ENCODE data around the gene UQCC5.

Gene UQCC5

GRCh38 chr3:52504977-52505376 lies 31.4 kb upstream of the UQCC5 start:
- DNase-seq = no peak

DNA sequence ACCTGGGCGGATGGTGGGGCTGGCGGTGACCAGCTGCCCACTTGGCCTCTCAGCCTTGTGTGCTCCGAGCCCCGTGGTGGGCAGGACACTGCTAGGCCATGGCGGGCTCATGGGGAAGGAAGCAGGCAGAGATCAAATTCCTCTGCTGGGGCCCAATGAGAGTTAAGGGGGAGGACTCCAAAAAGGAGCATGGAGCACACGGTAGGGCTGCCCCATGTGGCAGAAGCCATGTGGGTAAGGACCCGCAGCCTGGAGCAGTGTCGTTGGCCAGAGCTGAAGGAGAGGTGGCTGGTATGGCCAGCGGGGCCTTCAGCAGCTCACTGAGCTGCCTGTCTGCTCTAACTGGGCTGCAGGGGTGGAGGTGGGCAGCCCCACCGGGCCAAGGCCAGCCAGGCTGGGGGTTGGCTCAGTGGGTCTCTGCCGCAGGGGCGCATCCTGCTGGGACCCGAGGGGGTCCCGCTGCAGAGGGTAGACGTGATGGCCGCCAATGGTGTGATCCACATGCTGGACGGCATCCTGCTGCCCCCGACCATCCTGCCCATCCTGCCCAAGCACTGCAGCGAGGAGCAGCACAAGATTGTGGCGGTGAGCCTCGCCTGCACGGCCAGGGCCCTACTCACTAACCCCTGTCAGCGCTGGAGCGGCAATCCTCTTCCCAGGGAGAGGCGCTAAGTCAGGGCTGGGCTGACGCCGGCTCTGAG lies 30.0 kb upstream of the UQCC5 start:
- DNase-seq = no peak

DNA sequence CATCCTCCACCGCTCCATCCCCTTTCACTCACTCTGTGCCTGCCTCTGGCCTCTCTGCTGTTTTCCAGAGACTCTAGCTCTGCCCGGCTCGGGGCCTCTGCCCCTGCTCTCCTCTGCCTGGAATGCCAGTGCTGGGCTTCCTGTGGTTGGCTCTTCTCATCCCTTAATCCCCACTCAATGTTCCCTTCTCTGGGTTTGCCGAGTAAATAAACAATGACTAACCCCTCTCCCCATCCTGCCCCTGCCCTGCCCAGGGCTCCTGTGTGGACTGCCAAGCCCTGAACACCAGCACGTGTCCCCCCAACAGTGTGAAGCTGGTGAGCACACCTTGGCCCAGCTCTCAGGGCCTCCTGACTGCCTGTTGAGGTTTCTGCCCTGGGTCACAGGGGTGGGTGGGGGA lies 29.0 kb upstream of the UQCC5 start:
- DNase-seq = no peak

DNA sequence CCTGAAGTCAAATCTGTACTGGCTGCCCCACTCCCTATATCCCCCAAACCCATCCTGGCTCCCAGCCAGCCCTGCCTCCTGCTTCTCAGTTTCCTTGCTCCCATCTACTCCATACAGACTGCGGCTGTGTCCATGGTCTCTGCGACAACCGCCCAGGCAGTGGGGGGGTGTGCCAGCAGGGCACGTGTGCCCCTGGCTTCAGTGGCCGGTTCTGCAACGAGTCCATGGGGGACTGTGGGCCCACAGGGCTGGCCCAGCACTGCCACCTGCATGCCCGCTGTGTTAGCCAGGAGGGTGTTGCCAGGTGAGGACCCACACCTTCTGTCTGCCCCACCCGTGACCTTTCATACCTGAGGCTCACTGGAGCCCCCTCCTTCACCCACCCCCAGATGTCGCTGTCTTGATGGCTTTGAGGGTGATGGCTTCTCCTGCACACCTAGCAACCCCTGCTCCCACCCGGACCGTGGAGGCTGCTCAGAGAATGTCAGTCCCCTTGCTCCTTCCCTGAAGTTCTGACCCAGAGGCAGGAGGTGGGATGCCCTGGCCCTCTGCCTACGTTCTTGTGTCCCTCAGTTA lies 26.6 kb upstream of the UQCC5 start:
- DNase-seq = no peak

- DNase-seq = no peak
These were observed 24.9 kb upstream of the UQCC5 start for GRCh38 chr3:52511509-52511908.

- DNase-seq = no peak
These were observed 24.3 kb upstream of the UQCC5 start for GRCh38 chr3:52512105-52512504.

GRCh38 chr3:52512727-52513126 lies 23.7 kb upstream of the UQCC5 start:
- no peak for DNase-seq

DNA sequence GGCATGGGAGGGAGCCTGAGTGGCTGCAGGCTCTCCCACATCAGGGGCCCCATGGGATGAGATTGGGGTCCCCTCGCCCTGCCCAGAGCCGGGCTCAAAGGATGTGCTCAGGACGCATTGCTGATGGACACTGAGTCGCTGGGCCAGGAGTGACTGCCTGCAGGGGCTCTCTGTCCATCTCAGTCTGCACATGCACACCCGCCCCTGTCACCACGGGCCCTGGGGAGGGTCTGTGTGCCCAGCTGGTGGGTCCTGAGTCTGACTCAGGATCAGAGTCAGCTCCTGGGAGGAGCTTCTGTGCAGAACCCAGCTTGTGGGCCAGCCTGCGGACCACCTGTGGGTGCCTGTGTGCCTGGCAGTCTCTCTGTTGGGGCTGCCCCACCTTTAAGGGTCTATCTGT lies 23.1 kb upstream of the UQCC5 start:
- DNase-seq = no peak

GRCh38 chr3:52514576-52514975 lies 21.8 kb upstream of the UQCC5 start:
- DNase-seq = no peak

DNA sequence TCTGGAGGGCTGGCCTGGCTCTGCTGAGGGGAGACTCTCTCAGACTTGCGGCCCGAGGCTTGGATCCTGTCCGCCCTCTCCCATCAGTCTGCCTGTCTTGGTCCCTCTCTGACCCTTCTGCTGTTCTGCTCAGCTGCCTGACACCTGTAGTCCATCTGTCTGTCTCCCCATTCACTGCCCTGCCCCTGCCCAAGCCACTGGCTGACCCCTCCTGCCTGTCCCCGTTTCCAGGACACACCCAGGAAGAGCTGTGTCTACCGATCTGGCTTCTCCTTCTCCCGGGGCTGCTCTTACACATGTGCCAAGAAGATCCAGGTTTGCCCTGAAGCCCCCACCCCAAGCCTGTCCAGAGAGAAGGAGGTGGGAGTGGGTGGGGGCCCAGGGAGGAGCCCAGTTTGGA lies 21.2 kb upstream of the UQCC5 start:
- no peak for DNase-seq

GRCh38 chr3:52516509-52517195 lies 19.8 kb upstream of the UQCC5 start:
- DNase-seq = no peak

- DNase-seq = no peak
These were observed 18.3 kb upstream of the UQCC5 start for GRCh38 chr3:52517796-52518722.

GRCh38 chr3:52518723-52519444 lies 17.5 kb upstream of the UQCC5 start:
- no peak for DNase-seq

GRCh38 chr3:52519445-52520140 lies 16.8 kb upstream of the UQCC5 start:
- DNase-seq = no peak

DNA sequence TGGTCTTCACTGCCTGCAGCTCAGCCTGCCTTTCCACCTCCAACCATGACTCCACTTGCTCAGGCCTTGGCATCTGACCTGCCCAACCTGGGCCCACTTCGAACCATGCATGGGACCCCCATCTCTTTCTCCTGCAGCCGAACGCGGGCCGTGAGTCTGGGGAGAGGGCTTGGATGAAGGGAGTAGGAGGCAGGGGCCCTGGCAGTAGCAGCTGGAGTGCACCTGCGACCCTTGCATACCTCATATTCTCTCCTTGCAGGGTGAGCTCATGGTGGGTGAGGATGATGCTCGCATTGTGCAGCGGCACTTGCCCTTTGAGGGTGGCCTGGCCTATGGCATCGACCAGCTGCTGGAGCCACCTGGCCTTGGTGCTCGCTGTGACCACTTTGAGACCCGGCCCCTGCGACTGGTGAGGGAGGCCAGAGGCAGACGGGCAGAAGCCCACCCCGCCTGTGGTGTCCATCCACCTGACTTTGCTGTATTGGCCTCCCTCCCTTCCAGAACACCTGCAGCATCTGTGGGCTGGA lies 16.2 kb upstream of the UQCC5 start:
- DNase-seq = no peak

GRCh38 chr3:52520716-52521487 lies 15.5 kb upstream of the UQCC5 start:
- no peak for DNase-seq

- DNase-seq = no peak
These were observed 14.9 kb upstream of the UQCC5 start for GRCh38 chr3:52521488-52521824.

GRCh38 chr3:52521881-52522650 lies 14.3 kb upstream of the UQCC5 start:
- DNase-seq = no peak

DNA sequence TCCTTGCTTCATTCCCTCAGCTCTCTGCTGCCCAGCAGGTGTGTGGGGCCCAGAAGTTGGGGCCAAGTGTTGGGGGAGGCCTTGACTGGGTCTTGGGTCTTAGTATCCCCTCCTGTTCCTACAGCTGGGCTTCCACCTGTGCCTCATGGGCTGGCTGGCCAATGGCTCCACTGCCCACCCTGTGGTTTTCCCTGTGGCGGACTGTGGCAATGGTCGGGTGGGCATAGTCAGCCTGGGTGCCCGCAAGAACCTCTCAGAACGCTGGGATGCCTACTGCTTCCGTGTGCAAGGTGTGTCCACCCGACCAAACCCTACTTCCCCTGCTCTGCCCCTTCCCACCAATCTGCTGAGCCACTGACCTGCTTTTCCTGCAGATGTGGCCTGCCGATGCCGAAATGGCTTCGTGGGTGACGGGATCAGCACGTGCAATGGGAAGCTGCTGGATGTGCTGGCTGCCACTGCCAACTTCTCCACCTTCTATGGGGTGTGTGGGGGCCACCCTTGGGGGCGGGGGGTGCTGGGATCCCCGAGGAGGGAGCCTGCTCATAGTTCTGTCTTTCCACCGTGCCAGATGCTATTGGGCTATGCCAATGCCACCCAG lies 13.7 kb upstream of the UQCC5 start:
- no peak for DNase-seq

All from femur (tissue), 1 donor.